ENCODE results near the gene PPP1R13L.
"Not testable (repeated sequence)": the region's sequence is repeated elsewhere in the genome, so short reads cannot be mapped to it uniquely, and the experiment has no call there.

Gene PPP1R13L

DNA sequence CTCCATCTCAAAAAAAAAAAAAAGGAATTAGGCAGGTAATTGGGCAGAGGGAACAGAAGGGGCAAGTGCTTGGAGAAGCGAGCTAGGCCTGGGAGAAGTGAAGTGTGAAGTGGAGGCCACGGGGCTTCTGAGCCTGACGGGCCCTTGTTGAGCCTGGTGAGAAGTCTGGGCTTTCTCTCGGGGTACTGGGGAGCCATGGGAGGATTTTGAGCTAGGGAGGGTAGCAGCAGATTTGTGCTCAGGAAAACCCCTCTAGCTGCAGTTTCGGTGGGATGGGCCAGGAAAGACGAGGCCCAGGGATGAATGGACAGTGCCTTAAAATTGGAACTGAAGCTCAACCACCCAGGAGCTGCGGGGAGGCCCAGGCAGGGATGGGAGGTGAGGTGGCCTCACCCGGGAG, 9.6 kb upstream of the PPP1R13L start:
- H3K9me3 ChIP-seq (ENCODE audit: low read length), result no peaks in the 10 kb centered on the region
- H3K27me3 ChIP-seq (ENCODE audit: control insufficient read depth in 1 of 2, insufficient read depth in 2 of 2, low read length in 2 of 2), result no peaks in the 10 kb centered on the region
- H3K27ac ChIP-seq (ENCODE audit: low read depth, low read length), result no peak overlapping the region
- H3K36me3 ChIP-seq (ENCODE audit: insufficient read depth, low read length), result peaks cover 37% of the 10 kb centered on the region
- H3K9ac ChIP-seq (ENCODE audit: low read length), result no peak overlapping the region
- H3K4me1 ChIP-seq (ENCODE audit: insufficient read depth, low read length), result peaks cover 5% of the 10 kb centered on the region
- H3K4me3 ChIP-seq (ENCODE audit: low read depth in 1 of 2, low read length in 2 of 2), result no peak overlapping the region

GRCh38 chr19:45413497-45413896, 8.6 kb upstream of the PPP1R13L start:
- Histone ChIP-seq H3K4me1 (ENCODE audit: insufficient read depth, low read length) (peaks cover 5% of the 10 kb centered on the region), H3K27me3 (ENCODE audit: control insufficient read depth in 1 of 2, insufficient read depth in 2 of 2, low read length in 2 of 2) (no peaks in the 10 kb centered on the region), H3K9ac (ENCODE audit: low read length) (no peak overlapping the region), H3K36me3 (ENCODE audit: insufficient read depth, low read length) (peaks cover 30% of the 10 kb centered on the region), H3K27ac (ENCODE audit: low read depth, low read length) (no peak overlapping the region), H3K9me3 (ENCODE audit: low read length) (no peaks in the 10 kb centered on the region), H3K4me3 (ENCODE audit: low read depth in 1 of 2, low read length in 2 of 2) (no peak overlapping the region)

GRCh38 chr19:45410330-45410729, 5.5 kb upstream of the PPP1R13L start:
- H3K9me3 ChIP-seq (ENCODE audit: low read length); H3K27me3 ChIP-seq (ENCODE audit: control insufficient read depth in 1 of 2, insufficient read depth in 2 of 2, low read length in 2 of 2); H3K9ac ChIP-seq (ENCODE audit: low read length); H3K27ac ChIP-seq (ENCODE audit: low read depth, low read length); H3K4me3 ChIP-seq (ENCODE audit: low read depth in 1 of 2, low read length in 2 of 2): not testable (repeated sequence)
- H3K4me1 ChIP-seq (ENCODE audit: insufficient read depth, low read length), result peaks cover 10% of the 10 kb centered on the region
- H3K36me3 ChIP-seq (ENCODE audit: insufficient read depth, low read length), result peaks cover 22% of the 10 kb centered on the region

DNA sequence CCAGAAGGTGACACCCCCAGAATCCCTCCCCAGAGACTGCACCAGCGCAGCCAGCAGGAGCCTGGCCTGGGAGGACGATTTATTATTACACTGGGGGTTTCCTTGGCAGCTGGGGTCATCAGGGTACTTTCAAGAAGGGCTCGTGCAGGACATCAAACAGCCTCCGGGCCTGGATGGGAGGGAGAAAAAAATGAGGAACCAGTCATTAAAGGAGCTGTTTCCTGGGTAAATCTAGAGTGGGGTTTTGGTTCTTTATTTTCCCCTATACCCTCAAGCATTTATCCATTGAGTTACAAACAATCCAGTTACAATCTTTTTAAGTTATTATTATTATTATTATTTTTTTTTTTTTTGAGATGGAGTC, 4.7 kb upstream of the PPP1R13L start:
- Histone ChIP-seq H3K9me3 (ENCODE audit: low read length) (no peaks in the 10 kb centered on the region), H3K4me3 (ENCODE audit: low read depth in 1 of 2, low read length in 2 of 2) (no peak overlapping the region), H3K9ac (ENCODE audit: low read length) (no peak overlapping the region), H3K27me3 (ENCODE audit: control insufficient read depth in 1 of 2, insufficient read depth in 2 of 2, low read length in 2 of 2) (peaks cover 5 to 7% of the 10 kb centered on the region in 2 donors), H3K4me1 (ENCODE audit: insufficient read depth, low read length) (peaks cover 17% of the 10 kb centered on the region), H3K27ac (ENCODE audit: low read depth, low read length) (no peak overlapping the region), H3K36me3 (ENCODE audit: insufficient read depth, low read length) (peaks cover 17% of the 10 kb centered on the region)

- no peak overlapping the region for H3K27ac ChIP-seq (ENCODE audit: low read depth, low read length)
- no peak overlapping the region for H3K9ac ChIP-seq (ENCODE audit: low read length)
- no peaks in the 10 kb centered on the region for H3K9me3 ChIP-seq (ENCODE audit: low read length)
- H3K4me1 ChIP-seq (ENCODE audit: insufficient read depth, low read length), result peaks cover 19% of the 10 kb centered on the region
- peaks cover 10 to 11% of the 10 kb centered on the region in 2 donors for H3K27me3 ChIP-seq (ENCODE audit: control insufficient read depth in 1 of 2, insufficient read depth in 2 of 2, low read length in 2 of 2)
- H3K36me3 ChIP-seq (ENCODE audit: insufficient read depth, low read length), result peaks cover 12% of the 10 kb centered on the region
- no peak overlapping the region for H3K4me3 ChIP-seq (ENCODE audit: low read depth in 1 of 2, low read length in 2 of 2)
Observed at GRCh38 chr19:45408830-45409556, 4.1 kb upstream of the PPP1R13L start.

GRCh38 chr19:45408121-45408520, 3.3 kb upstream of the PPP1R13L start:
- peaks cover 11 to 19% of the 10 kb centered on the region in 2 donors for H3K27me3 ChIP-seq (ENCODE audit: control insufficient read depth in 1 of 2, insufficient read depth in 2 of 2, low read length in 2 of 2)
- peaks cover 3% of the 10 kb centered on the region for H3K36me3 ChIP-seq (ENCODE audit: insufficient read depth, low read length)
- no peak overlapping the region for H3K9ac ChIP-seq (ENCODE audit: low read length)
- no peaks in the 10 kb centered on the region for H3K9me3 ChIP-seq (ENCODE audit: low read length)
- H3K4me1 ChIP-seq (ENCODE audit: insufficient read depth, low read length), result peaks cover 19% of the 10 kb centered on the region
- no peak overlapping the region for H3K4me3 ChIP-seq (ENCODE audit: low read depth in 1 of 2, low read length in 2 of 2)
- H3K27ac ChIP-seq (ENCODE audit: low read depth, low read length), result no peak overlapping the region

GRCh38 chr19:45407585-45407984, 2.7 kb upstream of the PPP1R13L start:
- H3K9ac ChIP-seq (ENCODE audit: low read length); H3K36me3 ChIP-seq (ENCODE audit: insufficient read depth, low read length); H3K27ac ChIP-seq (ENCODE audit: low read depth, low read length); H3K4me3 ChIP-seq (ENCODE audit: low read depth in 1 of 2, low read length in 2 of 2); H3K9me3 ChIP-seq (ENCODE audit: low read length): not testable (repeated sequence)
- Histone ChIP-seq H3K4me1 (ENCODE audit: insufficient read depth, low read length) (peaks cover 19% of the 10 kb centered on the region), H3K27me3 (ENCODE audit: control insufficient read depth in 1 of 2, insufficient read depth in 2 of 2, low read length in 2 of 2) (peaks cover 11 to 24% of the 10 kb centered on the region in 2 donors)

GRCh38 chr19:45407091-45407375, 2.2 kb upstream of the PPP1R13L start:
- Histone ChIP-seq H3K27me3 (ENCODE audit: control insufficient read depth in 1 of 2, insufficient read depth in 2 of 2, low read length in 2 of 2) (peaks cover 11 to 27% of the 10 kb centered on the region in 2 donors), H3K9me3 (ENCODE audit: low read length) (no peaks in the 10 kb centered on the region), H3K4me1 (ENCODE audit: insufficient read depth, low read length) (peaks cover 19% of the 10 kb centered on the region), H3K4me3 (ENCODE audit: low read depth in 1 of 2, low read length in 2 of 2) (peak overlapping the region; percentile 48 to 85), H3K27ac (ENCODE audit: low read depth, low read length) (peak overlapping the region; percentile 81), H3K9ac (ENCODE audit: low read length) (no peak overlapping the region), H3K36me3 (ENCODE audit: insufficient read depth, low read length) (no peaks in the 10 kb centered on the region)

DNA sequence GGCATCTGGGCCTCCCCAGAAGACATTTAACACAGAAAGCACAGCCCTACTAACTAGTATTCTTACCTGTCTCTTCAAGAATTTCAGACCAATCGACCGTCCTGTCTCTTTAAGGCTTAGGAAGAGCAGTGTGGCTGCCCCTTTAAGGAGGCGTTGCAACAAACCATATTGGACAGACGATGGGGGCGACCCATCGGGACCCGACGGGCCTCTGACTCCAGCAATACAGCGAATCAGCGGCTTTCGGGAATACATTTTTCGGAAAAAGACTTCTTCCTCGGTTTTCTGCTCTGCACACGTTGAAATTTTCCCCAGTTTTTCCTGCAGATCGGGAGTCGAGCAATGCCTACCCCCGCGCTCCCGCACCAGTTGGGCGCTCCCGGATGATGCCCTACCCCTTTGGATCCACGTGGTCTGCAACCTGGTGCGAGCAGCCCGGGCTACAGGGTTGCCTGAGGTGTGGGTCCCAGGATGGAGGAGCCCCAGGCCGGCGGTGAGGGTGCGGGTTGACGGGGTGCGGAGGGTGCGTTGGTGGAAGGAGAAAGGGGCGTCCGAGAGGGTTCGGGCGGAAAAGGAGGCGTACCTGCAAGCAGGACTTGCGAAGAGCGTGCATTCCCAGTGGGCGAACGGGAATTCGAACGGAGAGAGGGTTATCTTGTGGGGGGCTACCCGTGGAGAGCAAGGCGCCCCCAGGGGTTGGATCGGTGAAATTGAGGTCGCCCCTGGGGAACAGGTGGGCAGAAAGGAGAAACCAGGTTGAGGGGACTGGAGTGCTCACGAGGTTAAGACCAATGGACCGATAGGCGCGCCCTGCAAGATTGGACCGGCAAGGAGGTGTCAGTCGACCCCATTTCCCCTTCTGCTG, 1.6 kb upstream of the PPP1R13L start, which contains the start of gene POLR1G:
Gene POLR1G (plus strand): TSS at position 419 of the 865 bp plus-strand sequence. CDS start 53 bp downstream, at position 472.
- Histone ChIP-seq H3K4me3 (ENCODE audit: low read depth in 1 of 2, low read length in 2 of 2) (peak within 1 kb of the TSS; percentile 48 to 85), H3K27ac (ENCODE audit: low read depth, low read length) (peak within 1 kb of the TSS; percentile 81), H3K36me3 (ENCODE audit: insufficient read depth, low read length) (no peaks in the 10 kb centered on the region), H3K9ac (ENCODE audit: low read length) (peak within 1 kb of the TSS; percentile 58), H3K4me1 (ENCODE audit: insufficient read depth, low read length) (peaks cover 19% of the 10 kb centered on the region), H3K27me3 (ENCODE audit: control insufficient read depth in 1 of 2, insufficient read depth in 2 of 2, low read length in 2 of 2) (peaks cover 11 to 27% of the 10 kb centered on the region in 2 donors), H3K9me3 (ENCODE audit: low read length) (no peaks in the 10 kb centered on the region)

- Histone ChIP-seq H3K27me3 (ENCODE audit: control insufficient read depth in 1 of 2, insufficient read depth in 2 of 2, low read length in 2 of 2) (peaks cover 11 to 27% of the 10 kb centered on the region in 2 donors), H3K4me1 (ENCODE audit: insufficient read depth, low read length) (peaks cover 19% of the 10 kb centered on the region), H3K4me3 (ENCODE audit: low read depth in 1 of 2, low read length in 2 of 2) (peak overlapping the region; percentile 48 to 85), H3K9me3 (ENCODE audit: low read length) (no peaks in the 10 kb centered on the region), H3K36me3 (ENCODE audit: insufficient read depth, low read length) (no peaks in the 10 kb centered on the region), H3K27ac (ENCODE audit: low read depth, low read length) (peak overlapping the region; percentile 81), H3K9ac (ENCODE audit: low read length) (peak overlapping the region; percentile 58)
Observed at GRCh38 chr19:45405435-45406225, 761 bp upstream of the PPP1R13L start.

Data from muscle layer of colon (tissue), 2 donors.